Loucy (cell line): ENCODE results near the gene CNIH3.

Experiments used
- CTCF ChIP-seq: fragments of 200-600 bp; sonication (generic); conservative IDR thresholded peaks from 2 replicates; pipeline ENCODE4 v1.5.1; 2014; ENCODE audit warnings: mild to moderate bottlenecking, antibody characterized with exemption, low read length
- EZH2phosphoT487 ChIP-seq: fragments of 200-600 bp; IDR thresholded peaks from 2 replicates; pipeline ENCODE4 v1.6.1; 2018; ENCODE audit warnings: antibody characterized with exemption, mild to moderate bottlenecking, moderate library complexity, borderline replicate concordance

- TF ChIP-seq CTCF = no peak
- no peak for TF ChIP-seq EZH2phosphoT487
These were observed 6.7 kb downstream of the CNIH3 start for GRCh38 chr1:224622831-224623230.
